ENCODE results near the gene NLGN3.

NLGN3 gene

DNA sequence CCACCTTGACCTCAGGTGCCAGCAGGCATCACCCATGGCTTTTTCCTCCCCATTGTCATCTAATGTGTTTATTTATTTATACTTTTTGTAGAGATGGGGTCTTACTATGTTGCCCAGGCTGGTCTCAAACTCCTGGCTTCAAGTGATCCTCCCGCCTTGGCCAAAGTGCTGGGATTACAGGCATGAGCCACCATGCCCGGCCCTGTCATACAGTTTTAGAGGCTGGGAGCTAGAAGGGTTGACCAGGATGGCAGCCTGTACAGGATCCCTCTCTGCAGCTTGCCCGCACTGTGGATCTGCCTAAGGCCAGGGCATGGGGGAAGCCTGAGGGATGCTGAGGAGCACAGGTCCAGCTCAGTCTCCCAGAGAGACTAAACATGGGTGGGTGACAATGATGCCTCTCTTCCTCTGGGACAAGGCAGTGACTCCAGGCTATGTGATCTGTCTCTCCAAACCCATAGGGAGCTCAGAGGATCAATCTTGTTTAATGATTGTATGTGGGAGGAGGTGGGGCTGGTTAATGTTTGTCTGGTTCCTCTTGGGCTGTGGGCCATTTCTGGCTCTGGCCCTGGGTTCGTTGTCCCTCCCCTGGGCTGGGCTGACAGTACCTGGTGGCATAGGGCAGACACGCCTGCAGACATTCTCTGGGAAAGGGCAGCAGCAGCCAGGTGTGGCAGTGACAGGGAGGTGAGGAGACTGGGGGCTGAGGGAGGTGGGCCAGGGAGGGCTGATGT is 70.1 kb downstream of the NLGN3 start:
- ATAC-seq = no peak

DNA sequence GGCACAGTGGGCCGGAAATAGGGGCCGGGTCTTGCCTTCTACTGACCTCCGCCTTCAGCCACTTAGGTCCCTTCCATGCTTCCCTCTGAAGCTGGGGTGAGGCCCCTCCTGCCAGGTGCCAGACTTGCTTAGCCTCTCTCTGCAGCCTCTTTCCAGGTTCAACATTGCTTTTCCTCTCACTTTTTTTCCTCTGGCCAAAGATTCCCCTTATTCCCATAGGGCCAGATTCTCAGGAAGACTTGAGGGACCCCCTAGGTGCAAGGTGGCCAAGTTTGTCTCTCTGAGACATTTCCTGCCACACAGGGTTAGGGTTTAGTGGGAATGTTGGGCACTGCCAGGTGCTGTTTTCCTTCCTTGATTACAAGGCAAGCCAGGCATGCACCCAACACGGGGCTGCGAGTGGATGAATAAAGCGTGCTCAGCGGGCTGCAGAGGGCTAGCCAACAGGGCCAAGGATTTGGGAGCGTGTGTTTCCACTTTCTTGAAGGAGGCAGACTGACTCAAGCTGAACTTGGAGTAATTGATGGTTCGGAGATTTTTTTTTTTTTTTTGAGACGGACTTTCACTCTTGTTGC is 70.8 kb downstream of the NLGN3 start:
- ATAC-seq = no peak

DNA sequence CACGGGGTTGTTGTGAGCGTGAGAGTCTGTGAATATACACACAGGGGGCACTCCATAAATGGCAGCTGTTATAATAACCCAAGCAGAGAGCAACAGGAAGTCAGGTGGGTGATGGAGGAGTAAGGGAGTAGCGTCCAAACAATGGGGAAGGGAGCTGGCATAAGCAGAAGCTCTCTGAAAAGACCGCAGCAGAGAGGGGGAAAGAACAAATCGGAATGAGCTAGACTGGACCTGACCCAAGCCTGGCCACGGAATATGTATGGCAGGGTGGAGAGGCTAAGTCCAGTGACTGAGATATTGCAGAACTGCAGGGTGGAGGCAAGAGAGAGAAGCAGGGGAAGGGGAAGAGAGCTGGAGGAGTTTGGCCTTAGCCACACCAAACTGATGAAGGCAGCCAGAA is 71.8 kb downstream of the NLGN3 start:
- no peak for ATAC-seq

DNA sequence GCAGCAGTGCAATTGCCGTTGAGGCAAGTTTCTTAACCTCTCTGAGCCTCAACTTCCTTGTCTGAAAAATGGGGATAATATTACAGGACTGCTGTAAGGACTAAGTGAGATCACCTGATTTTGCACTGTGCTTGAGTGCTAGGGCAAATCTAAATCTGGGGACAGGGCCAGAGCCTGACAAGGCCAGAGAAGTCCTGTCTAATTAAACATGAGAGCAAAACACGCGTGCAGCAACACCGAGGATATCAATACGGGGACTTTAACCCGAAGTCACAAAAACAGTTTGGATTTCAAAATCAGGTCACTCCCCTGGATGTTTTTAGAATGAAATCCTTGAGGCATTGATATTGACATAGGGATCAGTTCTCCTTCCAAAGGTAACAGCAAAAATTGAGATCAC is 72.7 kb downstream of the NLGN3 start:
- no peak for ATAC-seq
